Neural crest cell (in vitro differentiated cells): ENCODE measurements around the gene PCLO. TPM values are rescaled to one million over a fixed set of nuclear protein-coding genes. Genes with fewer than 3 reads are reported as not detected.

Experiments used
- DNase-seq: peaks from one replicate; pipeline ENCODE4 v3.0.0; 2021; ENCODE audit warnings: low read depth, mixed read lengths, low spot score
- H3K27ac Mint-ChIP-seq: one replicate; pipeline ENCODE4 v1.8.0; 2021; ENCODE audit warnings: mild to moderate bottlenecking, mixed read lengths; ENCODE audit not compliant: unreplicated experiment
- H3K27me3 Mint-ChIP-seq: 2 replicates; pipeline ENCODE4 v1.8.0; 2021; ENCODE audit warnings: low read depth, mild to moderate bottlenecking, mixed read lengths
- H3K36me3 Mint-ChIP-seq: 2 replicates; pipeline ENCODE4 v1.8.0; 2021; ENCODE audit warnings: low read depth, mild to moderate bottlenecking, mixed read lengths
- H3K4me1 Mint-ChIP-seq: 2 replicates; pipeline ENCODE4 v1.8.0; 2021; ENCODE audit warnings: mixed read lengths
- H3K4me3 Mint-ChIP-seq: one replicate; pipeline ENCODE4 v1.8.0; 2021; ENCODE audit warnings: mild to moderate bottlenecking, mixed read lengths
- H3K9me3 Mint-ChIP-seq: 2 replicates; pipeline ENCODE4 v1.8.0; 2021; ENCODE audit warnings: mixed read lengths
- total RNA-seq: library from RNA; stranded (reverse); gene quantifications from 2 replicates; pipeline ENCODE4 v1.2.1, GENCODE V29; 2021
- TF ChIP-seq, protein P1 (sequence below): fragments of 200-600 bp; sonication (generic); conservative IDR thresholded peaks from 2 replicates; pipeline ENCODE4 v1.5.0; 2021; ENCODE audit warnings: antibody characterized with exemption, mild to moderate bottlenecking

The PCLO gene
- total RNA-seq, 1 donor from 2014 or later, result 3.5 TPM

DNA sequence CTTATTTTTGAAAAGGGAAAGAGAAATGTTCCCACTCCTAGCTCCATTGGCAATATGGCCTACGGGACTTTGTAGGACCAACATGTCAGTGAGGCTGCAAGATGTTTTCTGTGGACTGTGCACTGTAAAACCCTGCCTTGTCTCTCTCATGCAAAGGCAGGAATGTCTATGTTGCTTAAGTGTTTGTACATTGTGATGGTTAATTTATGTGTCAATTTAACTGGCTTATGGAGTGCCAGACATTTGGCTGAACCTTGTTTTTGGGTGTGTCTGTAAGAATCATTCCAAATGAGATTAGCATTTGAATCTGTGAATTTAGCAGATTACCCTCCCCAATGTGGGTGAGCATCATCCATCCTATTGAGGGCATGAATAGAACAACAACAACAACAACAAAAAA lies 4.1 kb upstream of the PCLO start:
- H3K4me3 Mint-ChIP-seq, result no peak overlapping the region
- no peaks in the 10 kb centered on the region for H3K9me3 Mint-ChIP-seq
- TF ChIP-seq, protein P1, sequence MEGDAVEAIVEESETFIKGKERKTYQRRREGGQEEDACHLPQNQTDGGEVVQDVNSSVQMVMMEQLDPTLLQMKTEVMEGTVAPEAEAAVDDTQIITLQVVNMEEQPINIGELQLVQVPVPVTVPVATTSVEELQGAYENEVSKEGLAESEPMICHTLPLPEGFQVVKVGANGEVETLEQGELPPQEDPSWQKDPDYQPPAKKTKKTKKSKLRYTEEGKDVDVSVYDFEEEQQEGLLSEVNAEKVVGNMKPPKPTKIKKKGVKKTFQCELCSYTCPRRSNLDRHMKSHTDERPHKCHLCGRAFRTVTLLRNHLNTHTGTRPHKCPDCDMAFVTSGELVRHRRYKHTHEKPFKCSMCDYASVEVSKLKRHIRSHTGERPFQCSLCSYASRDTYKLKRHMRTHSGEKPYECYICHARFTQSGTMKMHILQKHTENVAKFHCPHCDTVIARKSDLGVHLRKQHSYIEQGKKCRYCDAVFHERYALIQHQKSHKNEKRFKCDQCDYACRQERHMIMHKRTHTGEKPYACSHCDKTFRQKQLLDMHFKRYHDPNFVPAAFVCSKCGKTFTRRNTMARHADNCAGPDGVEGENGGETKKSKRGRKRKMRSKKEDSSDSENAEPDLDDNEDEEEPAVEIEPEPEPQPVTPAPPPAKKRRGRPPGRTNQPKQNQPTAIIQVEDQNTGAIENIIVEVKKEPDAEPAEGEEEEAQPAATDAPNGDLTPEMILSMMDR, result no peak
- peaks cover 12% of the 10 kb centered on the region for H3K4me1 Mint-ChIP-seq
- peaks cover under 1% of the 10 kb centered on the region for H3K27me3 Mint-ChIP-seq
- no peak overlapping the region for H3K27ac Mint-ChIP-seq
- DNase-seq, result no peak
- H3K36me3 Mint-ChIP-seq, result no peaks in the 10 kb centered on the region

DNA sequence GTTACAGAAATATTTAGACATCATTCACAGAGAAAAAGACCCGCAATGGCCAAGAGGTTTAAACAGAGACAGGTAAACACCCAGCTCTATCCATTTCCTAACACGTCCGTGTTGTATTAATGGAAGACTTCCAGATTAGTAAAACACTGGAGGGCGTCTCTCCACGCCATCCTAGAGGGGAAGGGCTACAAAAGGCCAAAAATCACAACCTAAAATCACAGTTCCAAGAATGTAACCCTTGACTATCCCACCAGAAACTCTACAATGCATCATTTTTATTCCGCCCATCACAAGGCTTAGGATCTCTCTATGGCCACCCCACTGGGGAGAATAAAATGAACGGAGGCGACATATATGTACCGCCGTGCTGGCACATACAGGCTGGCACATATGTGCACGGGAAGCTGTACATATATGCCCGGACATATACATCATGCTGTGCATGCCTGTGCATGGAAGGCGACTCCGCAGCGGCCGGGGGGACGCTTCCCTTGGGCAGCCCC lies 734 bp downstream of the PCLO start:
- no peaks in the 10 kb centered on the region for H3K36me3 Mint-ChIP-seq
- H3K4me1 Mint-ChIP-seq, result peaks cover 17% of the 10 kb centered on the region
- H3K27ac Mint-ChIP-seq, result no peak overlapping the region
- peaks cover 6% of the 10 kb centered on the region for H3K27me3 Mint-ChIP-seq
- peak overlapping the region; percentile 91 for H3K4me3 Mint-ChIP-seq
- TF ChIP-seq, protein P1, result no peak
- H3K9me3 Mint-ChIP-seq, result no peaks in the 10 kb centered on the region
- no peak for DNase-seq

DNA sequence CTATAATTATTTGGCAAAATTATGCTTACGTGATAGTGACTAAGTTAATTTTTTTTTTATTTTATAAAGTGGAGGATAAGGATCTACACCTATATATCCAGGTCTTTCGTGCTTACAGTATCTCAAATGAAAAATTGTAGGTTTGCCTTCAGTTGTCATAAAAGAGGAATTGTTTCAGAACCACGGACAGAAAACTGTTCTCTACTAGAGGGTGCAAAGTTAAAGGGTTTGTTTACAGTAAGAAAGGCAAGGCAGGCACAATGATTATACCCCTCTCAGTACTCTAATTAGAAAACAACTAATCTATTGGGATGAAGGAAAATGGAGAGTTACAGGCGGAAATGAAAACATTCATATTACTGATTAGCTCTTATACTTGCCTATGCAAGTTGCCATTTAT lies 1.5 kb downstream of the PCLO start:
- H3K4me3 Mint-ChIP-seq, result peak overlapping the region; percentile 91
- peaks cover 17% of the 10 kb centered on the region for H3K4me1 Mint-ChIP-seq
- no peaks in the 10 kb centered on the region for H3K36me3 Mint-ChIP-seq
- no peaks in the 10 kb centered on the region for H3K9me3 Mint-ChIP-seq
- no peak overlapping the region for H3K27ac Mint-ChIP-seq
- H3K27me3 Mint-ChIP-seq, result peaks cover 6% of the 10 kb centered on the region
- DNase-seq, result no peak
- TF ChIP-seq, protein P1, result no peak

DNA sequence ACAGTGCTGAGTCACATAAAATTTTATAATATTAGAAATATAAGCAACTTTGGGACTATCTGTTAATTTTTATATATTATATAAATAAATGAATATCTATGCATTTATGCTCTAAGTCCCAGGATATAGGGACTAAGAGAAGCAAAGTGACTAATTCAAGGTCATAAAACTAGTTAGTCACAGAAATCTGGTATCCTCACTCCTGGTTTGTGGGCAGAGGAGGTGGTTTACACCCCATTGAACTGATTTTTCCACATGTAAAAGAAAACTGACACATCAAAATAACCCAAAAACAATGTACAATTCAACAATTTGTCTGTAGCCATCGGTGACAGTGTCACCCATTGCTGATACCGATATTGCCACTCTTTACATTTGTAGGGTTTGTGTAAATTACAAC lies 3.0 kb downstream of the PCLO start:
- Mint-ChIP-seq H3K9me3 (no peaks in the 10 kb centered on the region), H3K27me3 (peaks cover 6% of the 10 kb centered on the region), H3K4me3 (no peak overlapping the region), H3K4me1 (peaks cover 17% of the 10 kb centered on the region), H3K27ac (no peak overlapping the region), H3K36me3 (peaks cover 1% of the 10 kb centered on the region)
- TF ChIP-seq, protein P1, result no peak
- no peak for DNase-seq

DNA sequence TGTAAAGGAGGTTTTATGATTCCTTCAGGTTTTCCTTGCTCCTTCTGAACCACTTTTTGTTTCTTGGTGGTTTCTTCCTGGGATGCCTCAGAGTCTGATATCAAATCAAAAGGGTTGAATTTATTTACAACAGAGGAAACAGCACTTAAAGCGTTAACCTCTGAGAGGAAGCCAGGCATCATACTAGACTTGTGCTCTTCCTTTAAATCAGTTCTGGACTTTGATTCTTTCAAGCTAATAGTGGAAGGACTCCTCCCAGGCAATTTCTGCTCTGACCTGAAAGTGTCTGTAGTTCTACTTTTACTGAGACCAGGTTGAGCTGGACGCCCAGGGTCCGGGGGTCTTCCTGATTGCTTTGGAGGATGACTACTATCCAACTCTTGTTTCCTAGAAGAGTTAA lies 6.7 kb downstream of the PCLO start:
- peaks cover 2% of the 10 kb centered on the region for H3K9me3 Mint-ChIP-seq
- H3K27ac Mint-ChIP-seq, result no peak overlapping the region
- H3K4me3 Mint-ChIP-seq, result no peak overlapping the region
- no peaks in the 10 kb centered on the region for H3K4me1 Mint-ChIP-seq
- H3K27me3 Mint-ChIP-seq, result no peaks in the 10 kb centered on the region
- H3K36me3 Mint-ChIP-seq, result peaks cover 6% of the 10 kb centered on the region
- TF ChIP-seq, protein P1, result no peak
- DNase-seq, result no peak
